ENCODE measurements around the gene SLC46A3.

DNA sequence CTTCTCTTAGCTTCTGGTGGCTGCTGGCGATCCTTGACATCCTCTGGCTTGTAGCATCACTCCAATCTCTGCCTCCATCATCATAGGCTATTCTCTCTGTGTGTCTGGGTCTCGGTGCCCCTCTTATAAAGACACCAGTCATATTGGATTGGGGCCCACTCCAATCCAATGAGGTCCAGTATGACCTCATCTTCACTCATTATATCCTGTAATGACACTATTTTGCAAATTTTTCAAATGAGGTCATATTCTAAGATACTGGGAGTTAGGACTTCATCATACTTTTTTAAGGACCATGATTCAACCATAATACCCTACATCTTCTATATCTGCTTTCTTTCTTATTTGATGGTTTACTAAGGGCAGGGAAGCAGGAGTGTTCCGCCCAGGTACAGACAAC is 12.0 kb upstream of the SLC46A3 start:
- TF ChIP-seq, protein P1, sequence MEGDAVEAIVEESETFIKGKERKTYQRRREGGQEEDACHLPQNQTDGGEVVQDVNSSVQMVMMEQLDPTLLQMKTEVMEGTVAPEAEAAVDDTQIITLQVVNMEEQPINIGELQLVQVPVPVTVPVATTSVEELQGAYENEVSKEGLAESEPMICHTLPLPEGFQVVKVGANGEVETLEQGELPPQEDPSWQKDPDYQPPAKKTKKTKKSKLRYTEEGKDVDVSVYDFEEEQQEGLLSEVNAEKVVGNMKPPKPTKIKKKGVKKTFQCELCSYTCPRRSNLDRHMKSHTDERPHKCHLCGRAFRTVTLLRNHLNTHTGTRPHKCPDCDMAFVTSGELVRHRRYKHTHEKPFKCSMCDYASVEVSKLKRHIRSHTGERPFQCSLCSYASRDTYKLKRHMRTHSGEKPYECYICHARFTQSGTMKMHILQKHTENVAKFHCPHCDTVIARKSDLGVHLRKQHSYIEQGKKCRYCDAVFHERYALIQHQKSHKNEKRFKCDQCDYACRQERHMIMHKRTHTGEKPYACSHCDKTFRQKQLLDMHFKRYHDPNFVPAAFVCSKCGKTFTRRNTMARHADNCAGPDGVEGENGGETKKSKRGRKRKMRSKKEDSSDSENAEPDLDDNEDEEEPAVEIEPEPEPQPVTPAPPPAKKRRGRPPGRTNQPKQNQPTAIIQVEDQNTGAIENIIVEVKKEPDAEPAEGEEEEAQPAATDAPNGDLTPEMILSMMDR (IDR thresholded peaks at IDR 0.05; ENCODE audit: insufficient read depth, low read depth, low read length): no peak
- TF ChIP-seq EZH2 (IDR thresholded peaks at IDR 0.05; ENCODE audit: insufficient read depth, low read length): no peak
